Astrocyte of the spinal cord (primary cell): ENCODE results near the gene IFNA7.
A peak's percentile ranks its signal among the peaks of the same experiment; 100 is the strongest.

Experiments used
- DNase-seq: peaks from one replicate; pipeline ENCODE4 v3.0.0; 2011; ENCODE audit warnings: low read depth, low spot score
- H3K4me3 ChIP-seq: 2 replicates; pipeline ENCODE4 v1.5.1; 2011; ENCODE audit warnings: low read depth, mild to moderate bottlenecking, low read length, moderate library complexity
- in situ Hi-C: cut with HindIII; loops from 2 replicates; pipeline ENCODE4 v1.10.0; 2017; ENCODE audit warnings: low sequenced_read_pairs
- TF ChIP-seq, protein P1 (sequence below): IDR thresholded peaks from 2 replicates; pipeline ENCODE4 v1.5.1; 2012; ENCODE audit warnings: low read depth, mild to moderate bottlenecking, low read length, inconsistent platforms

IFNA7 gene

GRCh38 chr9:21165516-21165915, 36.5 kb downstream of the IFNA7 start:
- TF ChIP-seq, protein P1, sequence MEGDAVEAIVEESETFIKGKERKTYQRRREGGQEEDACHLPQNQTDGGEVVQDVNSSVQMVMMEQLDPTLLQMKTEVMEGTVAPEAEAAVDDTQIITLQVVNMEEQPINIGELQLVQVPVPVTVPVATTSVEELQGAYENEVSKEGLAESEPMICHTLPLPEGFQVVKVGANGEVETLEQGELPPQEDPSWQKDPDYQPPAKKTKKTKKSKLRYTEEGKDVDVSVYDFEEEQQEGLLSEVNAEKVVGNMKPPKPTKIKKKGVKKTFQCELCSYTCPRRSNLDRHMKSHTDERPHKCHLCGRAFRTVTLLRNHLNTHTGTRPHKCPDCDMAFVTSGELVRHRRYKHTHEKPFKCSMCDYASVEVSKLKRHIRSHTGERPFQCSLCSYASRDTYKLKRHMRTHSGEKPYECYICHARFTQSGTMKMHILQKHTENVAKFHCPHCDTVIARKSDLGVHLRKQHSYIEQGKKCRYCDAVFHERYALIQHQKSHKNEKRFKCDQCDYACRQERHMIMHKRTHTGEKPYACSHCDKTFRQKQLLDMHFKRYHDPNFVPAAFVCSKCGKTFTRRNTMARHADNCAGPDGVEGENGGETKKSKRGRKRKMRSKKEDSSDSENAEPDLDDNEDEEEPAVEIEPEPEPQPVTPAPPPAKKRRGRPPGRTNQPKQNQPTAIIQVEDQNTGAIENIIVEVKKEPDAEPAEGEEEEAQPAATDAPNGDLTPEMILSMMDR = no peak
- no peak for DNase-seq
- in situ Hi-C loops = no loop called here

GRCh38 chr9:21160178-21160577, 41.8 kb downstream of the IFNA7 start:
- TF ChIP-seq, protein P1 = no peak
- H3K4me3 ChIP-seq = no peak overlapping the region
- peak; percentile 54 for DNase-seq
- in situ Hi-C loops = no loop called here

More at GRCh38 chr9:21165516-21165915, 36.5 kb downstream of the IFNA7 start:
- H3K4me3 ChIP-seq = no peak overlapping the region

DNA sequence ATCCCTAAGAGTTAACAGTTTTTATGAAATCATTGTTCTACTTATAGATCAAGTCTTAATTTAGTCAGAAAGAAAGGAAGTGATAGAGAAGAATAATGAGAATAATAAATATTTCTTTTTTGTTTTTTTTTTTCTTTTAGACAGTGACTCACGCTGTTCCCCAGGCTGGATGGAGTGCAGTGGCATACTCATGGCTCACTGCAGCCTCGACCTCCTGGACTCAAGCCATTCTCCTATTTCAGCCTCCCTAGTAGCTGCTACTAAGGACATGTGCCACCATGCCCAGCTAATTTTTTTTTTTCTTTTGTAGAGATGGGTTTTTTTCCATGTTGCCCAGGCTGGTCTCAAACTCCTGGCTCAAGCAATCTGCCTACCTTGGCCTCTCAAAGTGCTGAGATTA, 46.5 kb downstream of the IFNA7 start:
- in situ Hi-C loops = no loop called here
- no peak overlapping the region for H3K4me3 ChIP-seq
- DNase-seq = peak; percentile 16
- TF ChIP-seq, protein P1 = no peak

- in situ Hi-C loops = no loop called here
- no peak overlapping the region for H3K4me3 ChIP-seq
- TF ChIP-seq, protein P1 = peak; percentile 16
- peak; percentile 59 for DNase-seq
Measured at GRCh38 chr9:21154018-21154608, 47.9 kb downstream of the IFNA7 start.

DNA sequence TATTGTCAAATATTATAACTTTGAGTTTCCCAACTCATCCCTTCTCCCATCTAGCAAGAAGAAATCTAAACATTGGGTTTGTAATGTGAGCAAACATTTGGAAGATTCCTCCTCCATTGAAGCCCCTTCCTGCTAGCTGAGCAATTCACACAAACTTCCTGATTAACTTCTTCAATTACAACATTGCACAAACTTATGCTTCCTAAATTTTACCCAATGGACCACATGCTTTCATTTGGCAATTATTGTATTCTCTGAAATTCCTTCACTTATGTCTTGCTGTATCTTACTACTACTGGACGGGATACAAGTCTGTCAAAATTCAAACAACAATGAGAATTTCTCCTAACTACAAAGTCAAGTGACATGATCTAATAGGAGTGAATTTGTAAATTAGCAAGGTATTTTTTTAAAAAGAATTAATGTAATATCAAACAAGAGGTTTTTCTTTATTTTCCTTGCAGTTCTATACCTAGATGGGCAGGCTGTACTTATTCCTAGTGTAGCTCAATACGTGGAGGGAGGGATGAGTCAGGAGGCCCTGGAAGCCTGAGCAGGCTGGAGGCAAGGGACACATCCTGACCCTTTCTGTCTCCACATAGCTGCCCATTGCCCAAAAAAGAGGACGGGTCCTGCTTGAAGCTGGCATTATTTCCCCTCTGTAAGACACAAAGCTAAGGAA, 48.5 kb downstream of the IFNA7 start:
- peak; percentile 55 for DNase-seq
- in situ Hi-C loops = no loop called here
- no peak overlapping the region for H3K4me3 ChIP-seq
- TF ChIP-seq, protein P1 = no peak
